GM10847 (cell line): ENCODE results near the gene B3GLCT.

Experiments used
- POLR2A ChIP-seq: IDR thresholded peaks from 2 replicates; pipeline ENCODE4 v1.6.1; 2011; ENCODE audit not compliant: insufficient read length; ENCODE audit errors: extremely low read depth

The B3GLCT gene

GRCh38 chr13:31199849-31200636 lies at the start of gene B3GLCT:
B3GLCT (plus strand) TSS chr13:31199975; CDS start chr13:31200085, 110 bp downstream.
- no peak for TF ChIP-seq POLR2A

GRCh38 chr13:31150315-31150985 lies 49.3 kb upstream of the B3GLCT start:
- no peak for TF ChIP-seq POLR2A

GRCh38 chr13:31151837-31152236 lies 47.9 kb upstream of the B3GLCT start:
- no peak for TF ChIP-seq POLR2A

- TF ChIP-seq POLR2A, result no peak
These were observed 44.8 kb upstream of the B3GLCT start for GRCh38 chr13:31154939-31155338.

- no peak for TF ChIP-seq POLR2A
These were observed 40.5 kb upstream of the B3GLCT start for GRCh38 chr13:31159306-31159705.

- TF ChIP-seq POLR2A, result peak; percentile 21
These were observed 38.8 kb upstream of the B3GLCT start for GRCh38 chr13:31160857-31161556.

- peak; percentile 72 for TF ChIP-seq POLR2A
These were observed 38.1 kb upstream of the B3GLCT start, which contains the start of gene HSPH1 for GRCh38 chr13:31161557-31162150. HSPH1 (minus strand) TSS chr13:31161904; CDS start chr13:31161582, 322 bp downstream.

GRCh38 chr13:31162151-31163008 lies 37.4 kb upstream of the B3GLCT start:
- peak; percentile 38 for TF ChIP-seq POLR2A

GRCh38 chr13:31166591-31166990 lies 33.2 kb upstream of the B3GLCT start:
- TF ChIP-seq POLR2A, result no peak

- no peak for TF ChIP-seq POLR2A
These were observed 32.3 kb upstream of the B3GLCT start for GRCh38 chr13:31167490-31167889.

- no peak for TF ChIP-seq POLR2A
These were observed 31.6 kb upstream of the B3GLCT start for GRCh38 chr13:31168166-31168565.

- no peak for TF ChIP-seq POLR2A
These were observed 31.0 kb upstream of the B3GLCT start for GRCh38 chr13:31168736-31169135.

GRCh38 chr13:31172001-31172400 lies 27.8 kb upstream of the B3GLCT start:
- TF ChIP-seq POLR2A, result no peak

- TF ChIP-seq POLR2A, result no peak
These were observed 27.2 kb upstream of the B3GLCT start for GRCh38 chr13:31172535-31172934.
